A673 (cell line): ENCODE results near the gene TFCP2L1. TPM values are rescaled to one million over a fixed set of nuclear protein-coding genes. Genes with fewer than 3 reads are reported as not detected.

ENCODE experiments used
- BruUV-seq: library from RNA; stranded (reverse); fragments of 400-500 nt; replicated peaks from 2 replicates; lab custom pipeline; 2021; lab: Mats Ljungman, UMichigan
- CTCF ChIA-PET: fragments of 300-600 bp; sonication (Branson Sonifier 250); formaldehyde crosslinking; loops from one replicate; lab custom pipeline; 2022; ENCODE audit warnings: antibody characterized with exemption; lab: Charles Lee
- POLR2A ChIA-PET: fragments of 300-600 bp; sonication (Branson Sonifier 250); formaldehyde crosslinking; loops from one replicate; lab custom pipeline; 2022; ENCODE audit warnings: antibody characterized with exemption; ENCODE audit not compliant: low non-redundant PET; lab: Charles Lee
- DNase-seq: peaks from one replicate; pipeline ENCODE4 v3.0.0-alpha.2; 2015; ENCODE audit warnings: low spot score
- H3K27ac ChIP-seq: fragments of 200-600 bp; sonication (generic); 2 replicates; pipeline ENCODE4 v1.5.1; 2016; ENCODE audit warnings: mixed run types, low read depth, mild to moderate bottlenecking, mixed read lengths, antibody characterized with exemption, low read length; ENCODE audit not compliant: poor library complexity, severe bottlenecking
- H3K27me3 ChIP-seq: fragments of 200-600 bp; sonication (generic); replicated peaks from 2 replicates; pipeline ENCODE4 v1.6.1; 2017; ENCODE audit warnings: mixed run types, low read depth, mild to moderate bottlenecking, mixed read lengths, antibody characterized with exemption, low read length; ENCODE audit not compliant: insufficient read depth, poor library complexity
- H3K36me3 ChIP-seq: fragments of 200-600 bp; sonication (generic); 2 replicates; pipeline ENCODE4 v1.6.1; 2016; ENCODE audit warnings: mixed run types, mild to moderate bottlenecking, mixed read lengths, antibody characterized with exemption, low read length; ENCODE audit not compliant: insufficient read depth, poor library complexity, severe bottlenecking
- H3K4me1 ChIP-seq: fragments of 200-600 bp; sonication (generic); 2 replicates; pipeline ENCODE4 v1.6.1; 2017; ENCODE audit warnings: mixed run types, mild to moderate bottlenecking, mixed read lengths, antibody characterized with exemption, low read length; ENCODE audit not compliant: insufficient read depth, poor library complexity, severe bottlenecking
- H3K4me3 ChIP-seq: fragments of 200-600 bp; sonication (generic); 2 replicates; pipeline ENCODE4 v1.5.1; 2016; ENCODE audit warnings: low read depth, mixed run types, mild to moderate bottlenecking, mixed read lengths, low read length; ENCODE audit not compliant: poor library complexity, severe bottlenecking
- H3K9me3 ChIP-seq: fragments of 200-600 bp; sonication (generic); 2 replicates; pipeline ENCODE4 v1.6.1; 2016; ENCODE audit warnings: mixed run types, low read depth, mild to moderate bottlenecking, mixed read lengths, antibody characterized with exemption, low read length; ENCODE audit not compliant: poor library complexity, severe bottlenecking
- CTCF ChIP-seq: fragments of 300-800, 200-600 bp; sonication (generic); conservative IDR thresholded peaks from 2 replicates; pipeline ENCODE4 v1.5.1; 2017; ENCODE audit warnings: low read depth, mild to moderate bottlenecking, antibody characterized with exemption, low read length, moderate library complexity, mixed read lengths
- EZH2 ChIP-seq: fragments of 200-600 bp; sonication (generic); IDR thresholded peaks from 2 replicates; pipeline ENCODE4 v1.6.1; 2017; ENCODE audit warnings: borderline replicate concordance, low read depth, mild to moderate bottlenecking, mixed read lengths, antibody characterized with exemption, low read length; ENCODE audit not compliant: poor library complexity, severe bottlenecking
- intact Hi-C: fragments of 100-400 bp; cut with micrococcal nuclease; formaldehyde crosslinking; loops from one replicate; pipeline ENCODE4 v1.10.0; 2022; ENCODE audit not compliant: unreplicated experiment
- total RNA-seq: library from RNA; stranded (reverse); gene quantifications from 2 replicates; pipeline ENCODE4 v1.2.3, GENCODE V29; 2021

The TFCP2L1 gene
- total RNA-seq, 1 experiment from 2014 or later: not detected

GRCh38 chr2:121217627-121218026 lies 67.4 kb downstream of the TFCP2L1 start:
- Histone ChIP-seq H3K4me3 (no peak overlapping the region), H3K9me3 (no peaks in the 10 kb centered on the region), H3K36me3 (no peaks in the 10 kb centered on the region), H3K27ac (no peak overlapping the region), H3K4me1 (no peaks in the 10 kb centered on the region), H3K27me3 (peaks cover 4% of the 10 kb centered on the region)
- no TSS peak for BruUV-seq
- TF ChIP-seq EZH2 (no peak), CTCF (no peak)
- ChIA-PET CTCF (no interaction called here), POLR2A (no interaction called here)
- intact Hi-C loops: no loop called here
- no peak for DNase-seq

GRCh38 chr2:121214296-121214695 lies 70.7 kb downstream of the TFCP2L1 start:
- H3K9me3 ChIP-seq: no peaks in the 10 kb centered on the region
- H3K4me1 ChIP-seq: no peaks in the 10 kb centered on the region
- intact Hi-C loops: no loop called here
- H3K4me3 ChIP-seq: no peak overlapping the region
- TF ChIP-seq CTCF (no peak), EZH2 (no peak)
- no peak overlapping the region for H3K27ac ChIP-seq
- DNase-seq: no peak
- POLR2A ChIA-PET: no interaction called here
- no peaks in the 10 kb centered on the region for H3K36me3 ChIP-seq
- BruUV-seq: no TSS peak
- CTCF ChIA-PET: no interaction called here
- H3K27me3 ChIP-seq: no peaks in the 10 kb centered on the region

- Histone ChIP-seq H3K4me3 (no peak overlapping the region), H3K9me3 (no peaks in the 10 kb centered on the region), H3K4me1 (no peaks in the 10 kb centered on the region), H3K36me3 (no peaks in the 10 kb centered on the region), H3K27me3 (no peaks in the 10 kb centered on the region), H3K27ac (no peak overlapping the region)
- no peak for TF ChIP-seq EZH2
- CTCF ChIA-PET: no interaction called here
- POLR2A ChIA-PET: no interaction called here
- intact Hi-C loops: no loop called here
- no peak for DNase-seq
- BruUV-seq: no TSS peak
Observed at GRCh38 chr2:121213386-121213785, 71.6 kb downstream of the TFCP2L1 start.

GRCh38 chr2:121212661-121213325 lies 72.2 kb downstream of the TFCP2L1 start:
- Histone ChIP-seq H3K27me3 (no peaks in the 10 kb centered on the region), H3K27ac (no peak overlapping the region), H3K9me3 (no peaks in the 10 kb centered on the region), H3K4me1 (no peaks in the 10 kb centered on the region), H3K36me3 (no peaks in the 10 kb centered on the region), H3K4me3 (no peak overlapping the region)
- no peak for DNase-seq
- BruUV-seq: no TSS peak
- intact Hi-C loops: no loop called here
- ChIA-PET POLR2A (no interaction called here), CTCF (no interaction called here)
- no peak for TF ChIP-seq EZH2
- no peak for TF ChIP-seq CTCF
